H1 (cell line): ENCODE measurements around the gene FHIT. TPM values are rescaled to one million over a fixed set of nuclear protein-coding genes. Genes with fewer than 3 reads are reported as not detected.

Experiments
- CTCF ChIA-PET: fragments of 300-600 bp; sonication (Branson Sonifier 250); formaldehyde crosslinking; loops from one replicate; lab custom pipeline; 2021; ENCODE audit not compliant: partially characterized antibody; lab: Charles Lee
- POLR2A ChIA-PET: fragments of 300-600 bp; sonication (Branson Sonifier 250); formaldehyde crosslinking; loops from one replicate; lab custom pipeline; 2021; ENCODE audit warnings: inconsistent platforms; ENCODE audit not compliant: partially characterized antibody; lab: Charles Lee
- DNase-seq, 2 experiments: peaks; one replicate each; pipeline versions ENCODE4 v3.0.0 to v3.0.0-alpha.2; 2010 to 2022; ENCODE audit warnings: low spot score in 2 of 2, low read depth in 1 of 2, mixed read lengths in 1 of 2
- FAIRE-seq: peaks from 2 replicates; lab custom pipeline; 2011; peaks lifted over from hg19 to GRCh38; lab: Jason Lieb, UNC
- H2AFZ ChIP-seq: 2 replicates; pipeline ENCODE4 v1.8.1; 2012; ENCODE audit warnings: low read length, inconsistent platforms
- H2AK5ac ChIP-seq: 2 replicates; pipeline ENCODE4 v1.6.1; 2013; ENCODE audit warnings: low read depth, low read length
- H2BK120ac ChIP-seq: replicated peaks from 2 replicates; pipeline ENCODE3; 2013; ENCODE audit warnings: low read depth, low read length, inconsistent platforms
- H2BK12ac ChIP-seq: 2 replicates; pipeline ENCODE4 v1.6.1; 2013; ENCODE audit warnings: low read depth, low read length
- H2BK15ac ChIP-seq: 2 replicates; pipeline ENCODE4 v1.6.1; 2013; ENCODE audit warnings: low read length
- H2BK20ac ChIP-seq: 2 replicates; pipeline ENCODE4 v1.6.1; 2013; ENCODE audit warnings: low read length
- H2BK5ac ChIP-seq: 2 replicates; pipeline ENCODE4 v1.6.1; 2013; ENCODE audit warnings: low read depth, low read length
- H3K14ac ChIP-seq: 2 replicates; pipeline ENCODE4 v1.6.1; 2013; ENCODE audit warnings: inconsistent platforms; ENCODE audit not compliant: insufficient read length
- H3K18ac ChIP-seq: 2 replicates; pipeline ENCODE4 v1.6.1; 2013; ENCODE audit warnings: low read length; ENCODE audit errors: extremely low read depth
- H3K23ac ChIP-seq: 2 replicates; pipeline ENCODE4 v1.6.1; 2013; ENCODE audit warnings: inconsistent platforms; ENCODE audit not compliant: insufficient read length
- H3K23me2 ChIP-seq: 2 replicates; pipeline ENCODE4 v1.6.1; 2013; ENCODE audit warnings: low read depth, low read length
- H3K27ac ChIP-seq: 2 replicates; pipeline ENCODE4 v1.6.1; 2011; ENCODE audit warnings: low read depth, low read length, inconsistent platforms
- H3K27me3 ChIP-seq, 4 experiments: replicated peaks in 1 of 4; 1 replicate in 1 of 4; 2 replicates in 3 of 4; pipeline versions ENCODE4 v1.6.1 to v1.8.1; 2011 to 2013; ENCODE audit warnings: low read length in 3 of 4, mild to moderate bottlenecking in 3 of 4, inconsistent platforms in 2 of 4, mixed read lengths in 2 of 4, moderate library complexity in 1 of 4; ENCODE audit not compliant: control insufficient read depth in 3 of 4, insufficient read depth in 3 of 4; ENCODE audit errors: extremely low read depth in 1 of 4
- H3K36me3 ChIP-seq, 4 experiments: 2 replicates each; pipeline versions ENCODE4 v1.6.1 to v1.8.1; 2011 to 2013; ENCODE audit warnings: mild to moderate bottlenecking in 4 of 4, low read length in 3 of 4, moderate library complexity in 2 of 4, control low read depth in 1 of 4, inconsistent platforms in 1 of 4; ENCODE audit not compliant: insufficient read depth in 4 of 4, control insufficient read depth in 2 of 4
- H3K4ac ChIP-seq: replicated peaks from 2 replicates; pipeline ENCODE3; 2013; ENCODE audit warnings: low read length, low read depth, mixed read lengths, inconsistent platforms; ENCODE audit not compliant: insufficient read length
- H3K4me1 ChIP-seq, 4 experiments: replicated peaks in 1 of 4; 1 replicate in 1 of 4; 2 replicates in 3 of 4; pipeline versions ENCODE4 v1.6.1 to v1.8.1; 2011 to 2013; ENCODE audit warnings: low read length in 3 of 4, inconsistent platforms in 2 of 4, mixed read lengths in 1 of 4; ENCODE audit not compliant: insufficient read depth in 4 of 4, control insufficient read depth in 3 of 4
- H3K4me2 ChIP-seq, 2 experiments: 2 replicates each; pipeline versions ENCODE4 v1.6.1 to v1.8.1; 2011 to 2013; ENCODE audit warnings: low read depth in 2 of 2, low read length in 2 of 2, control low read depth in 1 of 2, inconsistent platforms in 1 of 2, mild to moderate bottlenecking in 1 of 2; ENCODE audit not compliant: insufficient read depth in 1 of 2
- H3K4me3 ChIP-seq, 4 experiments: fragments of 200-600, 300-600 bp in 1 of 4; sonication (generic), shearing (Covaris generic), sonication (Bioruptor Twin) in 1 of 4; 2 replicates each; pipeline versions ENCODE4 v1.5.1 to v1.8.1; 2011 to 2016; ENCODE audit warnings: low read length in 4 of 4, low read depth in 3 of 4, control low read depth in 2 of 4, inconsistent platforms in 2 of 4, mild to moderate bottlenecking in 2 of 4, mixed read lengths in 1 of 4, moderate library complexity in 1 of 4; ENCODE audit not compliant: insufficient read depth in 2 of 4; ENCODE audit errors: extremely low read depth in 1 of 4
- H3K56ac ChIP-seq: replicated peaks from 2 replicates; pipeline ENCODE3; 2013; ENCODE audit warnings: low read depth, mild to moderate bottlenecking, mixed read lengths, low read length, inconsistent platforms; ENCODE audit not compliant: insufficient read length
- H3K79me1 ChIP-seq: 2 replicates; pipeline ENCODE4 v1.6.1; 2013; ENCODE audit warnings: low read depth, low read length, control low read depth
- H3K79me2 ChIP-seq, 2 experiments: 2 replicates each; pipeline versions ENCODE4 v1.6.1 to v1.8.1; 2012 to 2013; ENCODE audit warnings: low read length in 2 of 2, mild to moderate bottlenecking in 2 of 2, inconsistent platforms in 1 of 2; ENCODE audit not compliant: insufficient read depth in 2 of 2, control insufficient read depth in 1 of 2
- H3K9ac ChIP-seq, 4 experiments: replicated peaks in 1 of 4; 1 replicate in 1 of 4; 2 replicates in 3 of 4; pipeline versions ENCODE4 v1.6.1 to v1.8.1; 2011 to 2013; ENCODE audit warnings: low read depth in 3 of 4, low read length in 3 of 4, control low read depth in 2 of 4, mild to moderate bottlenecking in 2 of 4, moderate library complexity in 2 of 4, inconsistent platforms in 1 of 4; ENCODE audit errors: extremely low read depth in 1 of 4
- H3K9me3 ChIP-seq, 2 experiments: 2 replicates each; pipeline versions ENCODE4 v1.6.1 to v1.8.1; 2012 to 2013; ENCODE audit warnings: mild to moderate bottlenecking in 2 of 2, moderate library complexity in 2 of 2, control low read depth in 1 of 2, inconsistent platforms in 1 of 2, low read depth in 1 of 2, low read length in 1 of 2, mixed read lengths in 1 of 2; ENCODE audit not compliant: insufficient read depth in 2 of 2
- H4K20me1 ChIP-seq, 2 experiments: replicated peaks in 1 of 2; 2 replicates each; pipeline versions ENCODE3 to v1.8.1; 2011 to 2013; ENCODE audit warnings: inconsistent platforms in 2 of 2, low read length in 2 of 2, mild to moderate bottlenecking in 1 of 2; ENCODE audit not compliant: insufficient read depth in 2 of 2, control insufficient read depth in 1 of 2
- H4K5ac ChIP-seq: 2 replicates; pipeline ENCODE4 v1.6.1; 2013; ENCODE audit warnings: low read length, low read depth, mixed read lengths, inconsistent platforms; ENCODE audit not compliant: insufficient read length
- H4K8ac ChIP-seq: 2 replicates; pipeline ENCODE4 v1.8.0; 2013; ENCODE audit warnings: mild to moderate bottlenecking, moderate library complexity, low read length, inconsistent platforms; ENCODE audit not compliant: insufficient read depth; ENCODE audit errors: extremely low read depth
- H4K91ac ChIP-seq: replicated peaks from 2 replicates; pipeline ENCODE3; 2013; ENCODE audit warnings: low read length, mixed read lengths, inconsistent platforms; ENCODE audit not compliant: insufficient read length
- ASH2L ChIP-seq: fragments of 200-600, 300-600 bp; sonication (generic); IDR thresholded peaks from one replicate; pipeline ENCODE4 v1.7.1; 2017; ENCODE audit warnings: low read length
- CREB1 ChIP-seq: IDR thresholded peaks from 2 replicates; pipeline ENCODE4 v1.6.1; 2012; ENCODE audit warnings: inconsistent platforms
- EP300 ChIP-seq, 2 experiments: IDR thresholded peaks; 1 replicate in 1 of 2; 2 replicates in 1 of 2; pipeline ENCODE4 v1.6.1; 2011 to 2012; ENCODE audit warnings: low read depth in 2 of 2, low read length in 2 of 2, mild to moderate bottlenecking in 2 of 2, borderline replicate concordance in 1 of 2, inconsistent platforms in 1 of 2, moderate library complexity in 1 of 2
- GABPA ChIP-seq: IDR thresholded peaks from 2 replicates; pipeline ENCODE4 v1.6.1; 2011; ENCODE audit warnings: mild to moderate bottlenecking, low read length, moderate library complexity, borderline replicate concordance; ENCODE audit not compliant: insufficient read depth
- JUN ChIP-seq: IDR thresholded peaks from 2 replicates; pipeline ENCODE4 v1.6.1; 2011; ENCODE audit warnings: low read depth, mild to moderate bottlenecking, improper control_type of control experiment, low read length
- KDM1A ChIP-seq: fragments of 200-600, 300-600 bp; sonication (generic); IDR thresholded peaks from 2 replicates; pipeline ENCODE4 v1.7.1; 2016; ENCODE audit warnings: mild to moderate bottlenecking, low read length, borderline replicate concordance
- KDM5A ChIP-seq: fragments of 200-600 bp; IDR thresholded peaks from 2 replicates; pipeline ENCODE4 v1.7.1; 2012; ENCODE audit warnings: mild to moderate bottlenecking, low read length, inconsistent platforms, mixed read lengths
- POLR2AphosphoS5 ChIP-seq: IDR thresholded peaks from 2 replicates; pipeline ENCODE4 v1.6.1; 2011; ENCODE audit warnings: low read depth, low read length
- SIN3A ChIP-seq, 2 experiments: IDR thresholded peaks in 1 of 2; conservative IDR thresholded peaks in 1 of 2; 2 replicates each; pipeline ENCODE4 v1.6.1; 2011 to 2012; ENCODE audit warnings: low read length in 2 of 2, improper control_type of control experiment in 1 of 2, low read depth in 1 of 2, mild to moderate bottlenecking in 1 of 2
- SIRT6 ChIP-seq: IDR thresholded peaks from one replicate; pipeline ENCODE4 v1.7.1; 2012; ENCODE audit warnings: low read length, inconsistent platforms
- SIX5 ChIP-seq: IDR thresholded peaks from 2 replicates; pipeline ENCODE4 v1.6.1; 2011; ENCODE audit warnings: mild to moderate bottlenecking, low read depth, low read length
- SP4 ChIP-seq: IDR thresholded peaks from 2 replicates; pipeline ENCODE4 v1.6.1; 2012; ENCODE audit warnings: low read length, inconsistent platforms
- YY1 ChIP-seq: IDR thresholded peaks from 2 replicates; pipeline ENCODE4 v1.6.1; 2011; ENCODE audit warnings: low read depth, mild to moderate bottlenecking, low read length
- ZNF274 ChIP-seq: IDR thresholded peaks from 2 replicates; pipeline ENCODE4 v1.7.0; 2012; ENCODE audit warnings: low read length, borderline replicate concordance; ENCODE audit errors: extremely low read depth
- WGBS, 2 experiments: shearing (Covaris generic) in 1 of 2; methylation state at CpG; one replicate each; pipeline versions ENCODE4 v1.1.6 to v1.1.7; 2013 to 2015; ENCODE audit warnings: low lambda C conversion rate in 2 of 2, mixed read lengths in 2 of 2, inconsistent platforms in 1 of 2, low coverage in 1 of 2, missing lambda C conversion rate in 1 of 2; ENCODE audit not compliant: insufficient replicate concordance in 2 of 2, insufficient coverage in 1 of 2, insufficient read length in 1 of 2; ENCODE audit errors: extremely low coverage in 1 of 2, missing lambda C conversion rate in 1 of 2; 5-methylcytosine and 5-hydroxymethylcytosine counted together
- polyA plus RNA-seq, 7 experiments: library from polyadenylated mRNA; depleted of rRNA in 3 of 7; stranded (reverse) in 5 of 7; unstranded in 2 of 7; fragments of >200 nt in 5 of 7; fragments of 200-250 nt in 2 of 7; gene quantifications; 1 replicate in 5 of 7; 2 replicates in 1 of 7; 4 replicates in 1 of 7; pipeline versions ENCODE4 v1.2.1 to v1.2.3, GENCODE V29; 2011 to 2013; ENCODE audit warnings: missing spikeins in 2 of 7, mixed read lengths in 2 of 7
- total RNA-seq: library from RNA; stranded (reverse); fragmentation: NEBNext Ultra II Directional; extraction: Animal tissue kit (Norgen Biotek cat#: 25700); gene quantifications from 2 replicates; pipeline ENCODE4 v1.2.1, GENCODE V29; 2021

Gene FHIT
- total and polyA plus RNA-seq, 2 of the 8 experiments (the other 6 are each of a cell fraction or from before 2014, with no cell fraction given), result 1.2 to 3.2 TPM

DNA sequence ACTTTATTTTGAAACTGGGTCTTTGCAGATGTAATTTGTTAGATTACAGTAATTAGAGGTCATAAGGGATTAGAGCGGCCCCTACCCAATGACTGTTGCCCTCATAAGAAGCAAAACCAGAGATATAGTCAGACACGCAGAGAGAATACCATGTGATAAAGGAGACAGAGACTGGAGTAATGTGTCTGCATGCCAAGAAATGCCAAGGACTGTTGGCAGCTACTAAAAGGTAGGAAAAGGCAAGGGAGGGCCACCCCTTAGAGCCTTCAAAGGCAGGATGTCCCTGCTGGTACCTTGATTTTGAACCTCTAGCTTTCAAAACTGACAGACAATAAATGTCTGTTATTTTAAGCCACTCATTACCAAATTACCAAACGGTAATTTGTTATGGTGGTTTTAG lies 548.2 kb downstream of the FHIT start:
- Histone ChIP-seq H4K20me1 (no peaks in the 10 kb centered on the region), H3K4me3 (no peak overlapping the region), H3K14ac (no peak overlapping the region), H3K79me2 (no peaks in the 10 kb centered on the region), H3K27ac (no peak overlapping the region), H3K36me3 (no peaks in the 10 kb centered on the region), H3K4ac (no peak overlapping the region), H2AK5ac (no peak overlapping the region), H2BK15ac (no peak overlapping the region), H2BK120ac (no peak overlapping the region), H4K5ac (no peak overlapping the region), H3K79me1 (no peaks in the 10 kb centered on the region), H3K4me2 (no peak overlapping the region), H3K9ac (no peak overlapping the region), H3K23me2 (no peaks in the 10 kb centered on the region), H3K56ac (no peak overlapping the region), H3K18ac (no peak overlapping the region), H3K9me3 (no peaks in the 10 kb centered on the region), H3K4me1 (peaks cover 0 to 7% (median 0%) of the 10 kb centered on the region in 4 experiments; a peak in 2 of 7 replicates), H3K23ac (no peak overlapping the region), H2BK12ac (no peak overlapping the region), H4K8ac (no peak overlapping the region), H2BK20ac (no peak overlapping the region), H3K27me3 (no peaks in the 10 kb centered on the region), H2BK5ac (no peak overlapping the region), H4K91ac (no peak overlapping the region), H2AFZ (no peak overlapping the region)
- TF ChIP-seq JUN (no peak), ASH2L (no peak), SIRT6 (no peak), EP300 (IDR thresholded peaks at IDR 0.05; ENCODE audit: borderline replicate concordance in 1 of 2, low read depth in 2 of 2, low read length in 2 of 2) (no peak), GABPA (no peak), KDM5A (no peak), YY1 (no peak), POLR2AphosphoS5 (no peak), ZNF274 (no peak), SIX5 (no peak), SIN3A (conservative IDR thresholded peaks at IDR 0.05 in 1 of 2, IDR thresholded peaks at IDR 0.05 in 1 of 2; ENCODE audit: low read depth in 1 of 2, low read length in 2 of 2) (no peak), SP4 (no peak), KDM1A (no peak), CREB1 (no peak)
- ChIA-PET POLR2A (no interaction called here), CTCF (no interaction called here)
- FAIRE-seq, result no peak
- WGBS, 2 experiments, result 91% methylated on average over 3 of the region's 3 CpGs; no CpG with 5 or more reads in 1 of the 2 experiments
- no peak for DNase-seq
